Measurements from ENCODE around the gene ZFP92. TPM values are rescaled to one million over a fixed set of nuclear protein-coding genes. Genes with fewer than 3 reads are reported as not detected.

The ZFP92 gene
- total RNA-seq, 1 experiment from 2014 or later = not detected

- no peak for DNase-seq
- no peaks in the 10 kb centered on the region for H3K36me3 ChIP-seq (ENCODE audit: low read depth)
- no peaks in the 10 kb centered on the region for H3K79me2 ChIP-seq (ENCODE audit: low read depth)
- intact Hi-C loops (cut with micrococcal nuclease; ENCODE audit: unreplicated experiment) = no loop called here
- no peak overlapping the region for H3K27ac ChIP-seq
- no TSS peak for BruUV-seq (replicated peaks)
- no peak overlapping the region for H2AFZ ChIP-seq
- H3K27me3 ChIP-seq (ENCODE audit: insufficient read depth, low read depth) = peaks cover 78% of the 10 kb centered on the region
- H3F3A ChIP-seq (ENCODE audit: insufficient read depth, low read depth) = no peaks in the 10 kb centered on the region
- ChIA-PET POLR2A (ENCODE audit: unreplicated experiment) (no interaction called here), CTCF (no interaction called here)
- H3K9me2 ChIP-seq (ENCODE audit: insufficient read depth) = no peaks in the 10 kb centered on the region
- no peak overlapping the region for H3K4me2 ChIP-seq
- no peaks in the 10 kb centered on the region for H3K9me3 ChIP-seq (ENCODE audit: insufficient read depth, low read depth)
- no peaks in the 10 kb centered on the region for H4K20me1 ChIP-seq (ENCODE audit: insufficient read depth)
- no peaks in the 10 kb centered on the region for H3K4me1 ChIP-seq (replicated peaks; ENCODE audit: insufficient read depth)
- no peak overlapping the region for H3K4me3 ChIP-seq
- TF ChIP-seq CTCF (conservative IDR thresholded peaks at IDR 0.05) (no peak), EZH2 (IDR thresholded peaks at IDR 0.05; ENCODE audit: low read depth) (no peak)
Measured at GRCh38 chrX:153410888-153411254, 401 bp upstream of the ZFP92 start.

GRCh38 chrX:153411988-153412574 is 809 bp downstream of the ZFP92 start:
- no peak for DNase-seq
- Histone ChIP-seq H3K27ac (no peak overlapping the region), H3K36me3 (ENCODE audit: low read depth) (no peaks in the 10 kb centered on the region), H3K27me3 (ENCODE audit: insufficient read depth, low read depth) (peaks cover 81% of the 10 kb centered on the region), H3K4me3 (no peak overlapping the region), H3K79me2 (ENCODE audit: low read depth) (no peaks in the 10 kb centered on the region), H3K4me1 (replicated peaks; ENCODE audit: insufficient read depth) (no peaks in the 10 kb centered on the region), H3K4me2 (no peak overlapping the region), H3K9me3 (ENCODE audit: insufficient read depth, low read depth) (no peaks in the 10 kb centered on the region), H3F3A (ENCODE audit: insufficient read depth, low read depth) (no peaks in the 10 kb centered on the region), H3K9me2 (ENCODE audit: insufficient read depth) (no peaks in the 10 kb centered on the region), H4K20me1 (ENCODE audit: insufficient read depth) (no peaks in the 10 kb centered on the region), H2AFZ (no peak overlapping the region)
- POLR2A ChIA-PET (ENCODE audit: unreplicated experiment) = no interaction called here
- TF ChIP-seq CTCF (conservative IDR thresholded peaks at IDR 0.05) (no peak), EZH2 (IDR thresholded peaks at IDR 0.05; ENCODE audit: low read depth) (no peak)
- BruUV-seq (replicated peaks) = no TSS peak
- intact Hi-C loops (cut with micrococcal nuclease; ENCODE audit: unreplicated experiment) = no loop called here
- CTCF ChIA-PET = no interaction called here

GRCh38 chrX:153412746-153413720 is 1.8 kb downstream of the ZFP92 start:
- no peaks in the 10 kb centered on the region for H3K36me3 ChIP-seq (ENCODE audit: low read depth)
- TF ChIP-seq CTCF (conservative IDR thresholded peaks at IDR 0.05) (no peak), EZH2 (IDR thresholded peaks at IDR 0.05; ENCODE audit: low read depth) (no peak)
- no TSS peak for BruUV-seq (replicated peaks)
- no peaks in the 10 kb centered on the region for H3F3A ChIP-seq (ENCODE audit: insufficient read depth, low read depth)
- H3K27me3 ChIP-seq (ENCODE audit: insufficient read depth, low read depth) = peaks cover 83% of the 10 kb centered on the region
- CTCF ChIA-PET = no interaction called here
- intact Hi-C loops (cut with micrococcal nuclease; ENCODE audit: unreplicated experiment) = no loop called here
- H2AFZ ChIP-seq = no peak overlapping the region
- H3K27ac ChIP-seq = no peak overlapping the region
- POLR2A ChIA-PET (ENCODE audit: unreplicated experiment) = no interaction called here
- H3K79me2 ChIP-seq (ENCODE audit: low read depth) = no peaks in the 10 kb centered on the region
- H3K4me2 ChIP-seq = no peak overlapping the region
- no peaks in the 10 kb centered on the region for H3K9me3 ChIP-seq (ENCODE audit: insufficient read depth, low read depth)
- no peak for DNase-seq
- H3K4me1 ChIP-seq (replicated peaks; ENCODE audit: insufficient read depth) = no peaks in the 10 kb centered on the region
- no peaks in the 10 kb centered on the region for H3K9me2 ChIP-seq (ENCODE audit: insufficient read depth)
- no peak overlapping the region for H3K4me3 ChIP-seq
- H4K20me1 ChIP-seq (ENCODE audit: insufficient read depth) = no peaks in the 10 kb centered on the region
